DMS53 (cell line): ENCODE results near the gene IL9.
A peak's percentile ranks its signal among the peaks of the same experiment; 100 is the strongest.

Experiments used
- DNase-seq: peaks from one replicate; lab custom pipeline; 2025; lab: John Stamatoyannopoulos, UW

IL9 gene

GRCh38 chr5:135895474-135896006 is at the start of gene IL9:
Gene IL9 (minus strand): TSS chr5:135895841. CDS start chr5:135895816, 25 bp downstream.
- no peak for DNase-seq

- peak; percentile 90 for DNase-seq
These were observed 49.4 kb upstream of the IL9 start for GRCh38 chr5:135944967-135945560.

GRCh38 chr5:135944564-135944963 is 48.9 kb upstream of the IL9 start:
- DNase-seq = no peak

GRCh38 chr5:135942202-135942771 is 46.6 kb upstream of the IL9 start:
- no peak for DNase-seq

- no peak for DNase-seq
These were observed 46.1 kb upstream of the IL9 start for GRCh38 chr5:135941711-135942110.

GRCh38 chr5:135937245-135937911 is 41.7 kb upstream of the IL9 start:
- no peak for DNase-seq

- DNase-seq = no peak
These were observed 39.3 kb upstream of the IL9 start for GRCh38 chr5:135934939-135935338.

GRCh38 chr5:135930949-135931295 is 35.3 kb upstream of the IL9 start:
- DNase-seq = no peak

GRCh38 chr5:135930029-135930948 is 34.6 kb upstream of the IL9 start:
- peak; percentile 74 for DNase-seq

- no peak for DNase-seq
These were observed 25.7 kb upstream of the IL9 start for GRCh38 chr5:135921388-135921787.

GRCh38 chr5:135920199-135920598 is 24.6 kb upstream of the IL9 start:
- DNase-seq = peak; percentile 16

- no peak for DNase-seq
These were observed 21.1 kb upstream of the IL9 start for GRCh38 chr5:135916638-135917263.

GRCh38 chr5:135915466-135916001 is 19.9 kb upstream of the IL9 start:
- no peak for DNase-seq

GRCh38 chr5:135913713-135914626 is 18.3 kb upstream of the IL9 start:
- DNase-seq = no peak

GRCh38 chr5:135905144-135905543 is 9.5 kb upstream of the IL9 start:
- no peak for DNase-seq

- no peak for DNase-seq
These were observed 6.0 kb upstream of the IL9 start for GRCh38 chr5:135901633-135902032.

- no peak for DNase-seq
These were observed 4.6 kb upstream of the IL9 start for GRCh38 chr5:135900276-135900675.

- DNase-seq = no peak
These were observed 3.0 kb upstream of the IL9 start for GRCh38 chr5:135898651-135899050.

GRCh38 chr5:135894789-135895188 is 852 bp downstream of the IL9 start:
- DNase-seq = no peak

- no peak for DNase-seq
These were observed 1.4 kb downstream of the IL9 start for GRCh38 chr5:135894276-135894675.

GRCh38 chr5:135891791-135892190 is 3.9 kb downstream of the IL9 start:
- DNase-seq = peak; percentile 18
